A673 (cell line): ENCODE measurements around the gene THSD4. TPM values are rescaled to one million over a fixed set of nuclear protein-coding genes. Genes with fewer than 3 reads are reported as not detected.

Experiments used
- BruUV-seq: library from RNA; stranded (reverse); fragments of 400-500 nt; replicated peaks from 2 replicates; lab custom pipeline; 2021; lab: Mats Ljungman, UMichigan
- CTCF ChIA-PET: fragments of 300-600 bp; sonication (Branson Sonifier 250); formaldehyde crosslinking; loops from one replicate; lab custom pipeline; 2022; ENCODE audit warnings: antibody characterized with exemption; lab: Charles Lee
- POLR2A ChIA-PET: fragments of 300-600 bp; sonication (Branson Sonifier 250); formaldehyde crosslinking; loops from one replicate; lab custom pipeline; 2022; ENCODE audit warnings: antibody characterized with exemption; ENCODE audit not compliant: low non-redundant PET; lab: Charles Lee
- DNase-seq: peaks from one replicate; pipeline ENCODE4 v3.0.0-alpha.2; 2015; ENCODE audit warnings: low spot score
- H3K27ac ChIP-seq: fragments of 200-600 bp; sonication (generic); 2 replicates; pipeline ENCODE4 v1.5.1; 2016; ENCODE audit warnings: mixed run types, low read depth, mild to moderate bottlenecking, mixed read lengths, antibody characterized with exemption, low read length; ENCODE audit not compliant: poor library complexity, severe bottlenecking
- H3K27me3 ChIP-seq: fragments of 200-600 bp; sonication (generic); replicated peaks from 2 replicates; pipeline ENCODE4 v1.6.1; 2017; ENCODE audit warnings: mixed run types, low read depth, mild to moderate bottlenecking, mixed read lengths, antibody characterized with exemption, low read length; ENCODE audit not compliant: insufficient read depth, poor library complexity
- H3K36me3 ChIP-seq: fragments of 200-600 bp; sonication (generic); 2 replicates; pipeline ENCODE4 v1.6.1; 2016; ENCODE audit warnings: mixed run types, mild to moderate bottlenecking, mixed read lengths, antibody characterized with exemption, low read length; ENCODE audit not compliant: insufficient read depth, poor library complexity, severe bottlenecking
- H3K4me1 ChIP-seq: fragments of 200-600 bp; sonication (generic); 2 replicates; pipeline ENCODE4 v1.6.1; 2017; ENCODE audit warnings: mixed run types, mild to moderate bottlenecking, mixed read lengths, antibody characterized with exemption, low read length; ENCODE audit not compliant: insufficient read depth, poor library complexity, severe bottlenecking
- H3K4me3 ChIP-seq: fragments of 200-600 bp; sonication (generic); 2 replicates; pipeline ENCODE4 v1.5.1; 2016; ENCODE audit warnings: low read depth, mixed run types, mild to moderate bottlenecking, mixed read lengths, low read length; ENCODE audit not compliant: poor library complexity, severe bottlenecking
- H3K9me3 ChIP-seq: fragments of 200-600 bp; sonication (generic); 2 replicates; pipeline ENCODE4 v1.6.1; 2016; ENCODE audit warnings: mixed run types, low read depth, mild to moderate bottlenecking, mixed read lengths, antibody characterized with exemption, low read length; ENCODE audit not compliant: poor library complexity, severe bottlenecking
- EZH2 ChIP-seq: fragments of 200-600 bp; sonication (generic); IDR thresholded peaks from 2 replicates; pipeline ENCODE4 v1.6.1; 2017; ENCODE audit warnings: borderline replicate concordance, low read depth, mild to moderate bottlenecking, mixed read lengths, antibody characterized with exemption, low read length; ENCODE audit not compliant: poor library complexity, severe bottlenecking
- intact Hi-C: fragments of 100-400 bp; cut with micrococcal nuclease; formaldehyde crosslinking; loops from one replicate; pipeline ENCODE4 v1.10.0; 2022; ENCODE audit not compliant: unreplicated experiment
- total RNA-seq: library from RNA; stranded (reverse); gene quantifications from 2 replicates; pipeline ENCODE4 v1.2.3, GENCODE V29; 2021
- TF ChIP-seq, protein P1 (sequence below): fragments of 300-800, 200-600 bp; sonication (generic); conservative IDR thresholded peaks from 2 replicates; pipeline ENCODE4 v1.5.1; 2017; ENCODE audit warnings: low read depth, mild to moderate bottlenecking, antibody characterized with exemption, low read length, moderate library complexity, mixed read lengths

Gene THSD4
- total RNA-seq, 1 experiment from 2014 or later: 2.4 TPM

DNA sequence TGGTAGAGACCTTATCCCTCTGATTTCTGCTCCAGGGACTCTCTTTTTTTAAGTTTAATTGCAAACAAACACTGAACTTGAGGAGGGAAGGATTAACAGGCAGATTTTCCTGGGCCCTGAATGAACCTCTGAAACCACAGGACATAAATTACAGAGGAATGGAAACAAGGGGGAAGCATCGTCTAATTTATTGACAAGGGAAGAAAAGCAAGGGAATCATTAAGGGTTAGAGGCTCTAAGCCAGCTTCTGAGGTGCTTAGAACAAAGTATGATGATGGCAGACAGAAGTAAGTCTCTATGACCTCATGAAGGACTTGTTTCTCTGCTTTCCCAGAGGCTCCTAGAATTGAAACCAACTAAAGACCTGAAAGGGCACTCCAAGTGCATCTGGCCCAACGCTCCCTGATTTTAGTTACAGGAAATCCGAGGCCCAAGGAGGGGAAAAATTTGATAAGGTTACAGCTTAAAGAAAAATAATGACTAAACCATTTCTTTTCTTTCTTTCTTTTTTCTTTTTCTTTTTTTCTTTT lies 450.4 kb downstream of the THSD4 start:
- intact Hi-C loops: no loop called here
- no peak for TF ChIP-seq EZH2
- TF ChIP-seq, protein P1, sequence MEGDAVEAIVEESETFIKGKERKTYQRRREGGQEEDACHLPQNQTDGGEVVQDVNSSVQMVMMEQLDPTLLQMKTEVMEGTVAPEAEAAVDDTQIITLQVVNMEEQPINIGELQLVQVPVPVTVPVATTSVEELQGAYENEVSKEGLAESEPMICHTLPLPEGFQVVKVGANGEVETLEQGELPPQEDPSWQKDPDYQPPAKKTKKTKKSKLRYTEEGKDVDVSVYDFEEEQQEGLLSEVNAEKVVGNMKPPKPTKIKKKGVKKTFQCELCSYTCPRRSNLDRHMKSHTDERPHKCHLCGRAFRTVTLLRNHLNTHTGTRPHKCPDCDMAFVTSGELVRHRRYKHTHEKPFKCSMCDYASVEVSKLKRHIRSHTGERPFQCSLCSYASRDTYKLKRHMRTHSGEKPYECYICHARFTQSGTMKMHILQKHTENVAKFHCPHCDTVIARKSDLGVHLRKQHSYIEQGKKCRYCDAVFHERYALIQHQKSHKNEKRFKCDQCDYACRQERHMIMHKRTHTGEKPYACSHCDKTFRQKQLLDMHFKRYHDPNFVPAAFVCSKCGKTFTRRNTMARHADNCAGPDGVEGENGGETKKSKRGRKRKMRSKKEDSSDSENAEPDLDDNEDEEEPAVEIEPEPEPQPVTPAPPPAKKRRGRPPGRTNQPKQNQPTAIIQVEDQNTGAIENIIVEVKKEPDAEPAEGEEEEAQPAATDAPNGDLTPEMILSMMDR: no peak
- Histone ChIP-seq H3K36me3 (no peaks in the 10 kb centered on the region), H3K27me3 (peaks cover 5% of the 10 kb centered on the region), H3K4me1 (no peaks in the 10 kb centered on the region), H3K4me3 (no peak overlapping the region), H3K27ac (no peak overlapping the region), H3K9me3 (no peaks in the 10 kb centered on the region)
- POLR2A ChIA-PET: no interaction called here
- CTCF ChIA-PET: no interaction called here
- BruUV-seq: no TSS peak
- no peak for DNase-seq

DNA sequence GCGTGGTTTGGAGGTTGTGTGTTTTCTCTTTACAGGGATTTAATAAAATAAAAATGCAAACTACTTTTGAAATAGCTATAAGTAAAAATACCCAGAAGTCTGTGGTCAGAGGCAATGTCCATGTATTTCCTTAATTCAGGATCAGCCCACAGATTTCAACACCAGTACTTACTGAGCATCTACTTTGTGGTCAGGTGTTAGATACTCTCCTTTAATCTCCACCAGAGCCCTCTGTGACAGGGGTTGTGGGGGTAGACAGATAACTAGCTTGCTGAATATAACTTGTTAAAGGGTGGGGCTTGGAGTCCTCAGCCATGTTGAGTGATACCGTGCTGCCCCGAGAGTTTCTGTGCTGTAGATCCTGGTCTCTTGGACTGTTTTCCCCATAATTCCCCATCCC lies 451.0 kb downstream of the THSD4 start:
- POLR2A ChIA-PET: no interaction called here
- no peak overlapping the region for H3K4me3 ChIP-seq

DNA sequence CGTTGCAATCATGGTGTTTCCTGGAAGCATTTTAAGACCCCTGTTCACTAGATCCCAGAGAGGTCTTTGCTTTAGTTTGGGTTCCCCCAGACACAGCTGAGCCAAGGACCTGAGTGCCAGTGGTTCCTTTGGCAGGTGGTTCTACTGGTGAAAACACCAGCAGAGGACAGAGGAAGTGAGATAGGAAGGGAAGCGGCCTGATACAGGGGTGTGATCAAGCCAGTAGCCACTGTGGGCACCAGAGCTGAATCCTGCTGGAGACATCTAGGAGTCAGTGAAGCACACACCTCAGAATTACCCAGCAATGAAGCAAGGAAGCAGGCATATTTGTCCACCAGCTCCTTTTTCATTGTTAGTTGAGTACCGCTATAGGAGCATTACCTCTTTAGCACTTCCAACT lies 451.9 kb downstream of the THSD4 start:
- ChIA-PET POLR2A (no interaction called here), CTCF (no interaction called here)
- no peaks in the 10 kb centered on the region for H3K4me1 ChIP-seq

More for the DNA sequence above, 451.0 kb downstream of the THSD4 start:
- no peaks in the 10 kb centered on the region for H3K4me1 ChIP-seq
- no peaks in the 10 kb centered on the region for H3K9me3 ChIP-seq
- no peaks in the 10 kb centered on the region for H3K36me3 ChIP-seq
- no TSS peak for BruUV-seq
- no peak for DNase-seq
- intact Hi-C loops: no loop called here
- CTCF ChIA-PET: no interaction called here
- peaks cover 10% of the 10 kb centered on the region for H3K27me3 ChIP-seq
- H3K27ac ChIP-seq: no peak overlapping the region
- TF ChIP-seq, protein P1: no peak
- TF ChIP-seq EZH2: no peak

More for the DNA sequence above, 451.9 kb downstream of the THSD4 start:
- Histone ChIP-seq H3K27ac (no peak overlapping the region), H3K36me3 (no peaks in the 10 kb centered on the region), H3K4me3 (no peak overlapping the region), H3K9me3 (no peaks in the 10 kb centered on the region), H3K27me3 (peaks cover 16% of the 10 kb centered on the region)
- intact Hi-C loops: no loop called here
- no peak for TF ChIP-seq EZH2
- TF ChIP-seq, protein P1: no peak
- BruUV-seq: no TSS peak
- DNase-seq: no peak
